HG03045 (cell line): ENCODE data around the gene ZNF525.
"Not testable (repeated sequence)": the region's sequence is repeated elsewhere in the genome, so short reads cannot be mapped to it uniquely, and the experiment has no call there.

ENCODE experiments used
- ATAC-seq: cut with Tn5 transposase; IDR thresholded peaks from one replicate; pipeline ENCODE4 v1.9.1; 2021; ENCODE audit warnings: mild to moderate bottlenecking, moderate library complexity; ENCODE audit not compliant: unreplicated experiment

The ZNF525 gene

DNA sequence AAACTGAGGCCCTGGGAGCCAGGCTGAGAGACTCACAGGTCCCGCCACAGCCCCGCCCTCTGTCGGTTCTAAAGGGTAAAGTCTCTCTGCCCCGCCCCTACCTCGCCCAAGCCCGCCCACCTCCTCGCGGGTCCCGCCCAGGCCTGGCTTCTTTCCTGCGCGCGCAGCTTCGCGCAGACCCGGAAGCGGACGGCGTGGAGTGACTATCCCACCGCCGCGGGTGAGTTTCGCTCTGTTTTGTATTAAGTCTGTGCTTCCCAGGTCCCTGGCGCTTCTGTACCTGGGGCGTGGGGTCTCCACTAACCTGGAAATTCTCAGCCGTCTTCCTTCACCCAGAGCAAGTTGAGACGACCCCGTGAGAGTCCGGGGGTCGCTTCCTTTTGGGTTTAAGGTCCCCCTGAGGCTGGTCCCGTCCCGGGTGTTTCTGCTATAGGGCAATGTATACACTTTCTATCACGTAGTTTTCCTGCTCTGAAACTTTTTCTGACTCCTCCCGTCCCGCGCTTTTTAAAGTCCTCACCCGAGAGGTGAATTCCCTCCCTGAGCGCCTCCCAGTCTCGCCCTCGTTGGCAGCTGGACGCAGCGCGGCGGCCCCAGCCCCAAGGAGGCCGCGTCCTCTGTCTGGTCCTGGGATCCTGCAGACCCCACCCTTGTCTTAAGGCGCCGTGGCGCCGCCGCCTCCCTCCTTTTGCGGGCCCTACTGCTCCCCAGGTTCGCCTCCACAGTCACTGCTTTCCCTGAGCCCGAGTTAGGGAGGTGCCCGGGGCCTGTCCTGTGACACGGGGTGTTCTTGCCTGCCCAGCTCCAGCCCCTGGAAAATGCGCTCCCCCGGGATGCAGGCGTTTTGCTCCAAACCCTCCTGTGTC, 29.7 kb downstream of the ZNF525 start, which contains the start of gene ZNF765:
ZNF765 (plus strand) TSS at position 176 of the 866 bp plus-strand sequence. CDS start 2,867 bp downstream, outside the sequence.
- peak; percentile 94 for ATAC-seq

DNA sequence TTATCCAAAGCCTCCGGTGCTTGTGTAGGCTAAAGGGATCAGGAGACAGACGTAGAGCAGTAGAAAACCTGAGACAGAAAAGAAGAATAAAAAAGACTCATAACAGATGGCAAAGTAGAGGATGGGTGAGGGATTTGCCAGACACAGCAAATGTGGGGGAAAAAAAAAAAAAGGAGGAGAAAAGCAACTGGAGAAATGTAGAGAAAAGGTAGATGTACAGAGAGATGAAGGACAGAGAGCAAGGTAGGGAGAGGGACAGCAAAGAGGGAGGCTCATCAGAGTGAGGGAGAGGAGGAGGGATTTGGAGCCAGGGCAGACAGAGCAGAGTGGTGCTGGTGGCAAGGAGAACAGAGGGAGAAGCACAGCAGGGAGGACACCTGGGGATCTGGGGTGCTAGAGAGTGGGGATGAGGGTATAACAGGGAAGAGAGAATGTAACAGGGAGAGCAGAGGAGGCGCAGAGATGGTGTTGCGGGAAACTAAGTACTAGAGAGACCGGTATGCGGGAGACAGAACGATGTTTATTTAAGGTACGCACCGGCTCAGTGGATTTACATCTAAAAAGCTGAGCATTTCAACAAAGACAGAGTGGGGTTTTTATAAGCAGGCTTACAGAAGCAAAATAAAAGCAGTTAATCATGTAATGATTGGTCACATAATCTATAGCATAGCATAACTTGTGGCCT, 30.5 kb downstream of the ZNF525 start:
- not testable (repeated sequence) for ATAC-seq

DNA sequence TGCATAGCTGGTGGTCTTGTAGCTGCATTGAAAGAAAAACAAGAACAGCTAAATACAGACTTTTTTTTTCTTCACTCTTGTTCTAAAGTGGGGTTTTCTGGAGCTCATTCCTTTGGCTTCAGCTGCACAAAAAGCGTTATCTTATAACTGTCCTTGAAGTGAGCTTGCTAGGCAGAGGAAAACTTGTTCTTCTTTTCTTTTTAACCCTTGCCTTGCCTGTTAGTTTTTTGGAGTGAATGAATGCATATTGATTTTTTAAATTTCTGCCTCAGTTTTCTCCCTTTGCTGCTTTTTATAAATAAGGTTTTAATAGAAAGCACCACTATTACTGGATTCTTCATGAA, 31.0 kb downstream of the ZNF525 start:
- no peak for ATAC-seq

DNA sequence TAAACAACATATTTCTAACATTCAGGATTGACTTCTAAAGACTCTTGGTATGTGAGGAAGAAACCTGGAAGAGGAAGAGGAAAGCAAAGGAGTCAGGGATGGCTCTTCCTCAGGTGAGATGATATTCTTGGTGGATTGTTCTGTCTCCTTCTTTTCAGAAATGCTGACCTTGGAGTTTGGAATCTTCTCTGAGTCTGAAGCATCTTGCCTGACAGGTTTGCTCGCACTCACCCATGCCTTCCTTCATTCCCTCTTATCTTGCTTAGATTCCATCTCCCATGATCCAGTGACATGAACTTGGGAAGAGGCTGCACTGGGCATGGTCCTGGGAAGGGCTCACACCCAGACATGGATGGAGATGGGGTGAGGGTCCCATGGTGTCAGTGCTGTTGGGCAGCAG, 32.4 kb downstream of the ZNF525 start:
- not testable (repeated sequence) for ATAC-seq

DNA sequence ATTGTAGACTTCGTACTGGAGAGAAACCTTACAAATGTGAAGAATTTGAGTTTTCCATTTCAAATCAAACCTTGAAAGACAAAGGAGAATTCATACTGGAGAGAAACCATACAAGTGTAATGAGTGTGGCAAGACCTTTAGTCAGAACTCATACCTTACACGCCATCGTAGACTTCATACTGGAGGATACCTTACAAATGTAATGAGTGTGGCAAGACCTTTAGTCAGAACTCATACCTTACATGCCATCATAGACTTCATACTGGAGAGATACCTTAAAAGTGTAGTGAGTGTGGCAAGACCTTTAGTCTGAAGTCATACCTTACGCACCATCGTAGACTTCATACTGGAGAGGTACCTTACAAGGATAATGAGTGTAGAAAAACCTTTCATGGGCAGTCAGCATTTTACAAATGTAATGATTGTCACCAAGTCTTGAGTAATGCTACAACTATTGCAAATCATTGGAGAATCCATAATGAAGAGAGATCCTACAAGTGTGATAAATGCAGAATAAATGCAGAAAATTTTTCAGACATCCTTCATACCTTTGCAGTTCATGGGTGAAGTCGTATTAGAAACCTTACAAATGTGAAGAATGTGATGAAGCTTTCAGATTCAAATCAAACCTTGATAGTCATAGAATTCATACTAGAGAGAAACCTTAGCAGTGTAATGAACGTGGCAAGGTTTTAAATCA, 44.1 kb downstream of the ZNF525 start:
- no peak for ATAC-seq

DNA sequence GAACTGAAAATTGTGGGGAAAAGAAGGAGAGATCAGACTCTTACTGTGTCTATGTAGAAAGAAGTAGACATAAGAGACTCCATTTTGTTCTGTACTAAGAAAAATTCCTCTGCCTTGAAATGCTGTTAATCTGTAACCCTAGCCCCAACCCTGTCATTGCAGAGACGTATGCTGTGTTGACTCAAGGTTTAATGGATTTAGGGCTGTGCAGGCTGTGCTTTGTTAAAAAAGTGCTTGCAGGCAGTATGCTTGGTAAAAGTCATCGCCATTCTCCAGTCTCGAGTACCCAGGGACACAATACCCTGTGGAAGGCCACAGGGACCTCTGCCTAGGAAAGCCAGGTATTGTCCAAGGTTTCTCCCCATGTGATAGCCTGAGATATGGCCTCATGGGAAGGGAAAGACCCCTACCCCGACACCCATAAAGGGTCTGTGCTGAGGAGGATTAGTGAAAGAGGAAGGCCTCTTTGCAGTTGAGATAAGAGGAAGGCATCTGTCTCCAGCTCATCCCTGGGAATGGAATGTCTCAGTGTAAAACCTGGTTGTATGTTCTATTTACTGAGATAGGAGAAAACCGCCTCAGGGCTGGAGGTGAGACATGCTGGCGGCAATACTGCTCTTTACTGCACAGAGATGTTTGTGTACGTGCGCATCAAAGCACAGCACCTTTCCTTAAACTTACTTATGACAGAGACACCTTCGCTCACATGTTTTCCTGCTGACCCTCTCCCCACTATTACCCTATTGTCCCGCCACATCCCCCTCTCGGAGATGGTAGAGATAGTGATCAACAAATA, 55.2 kb downstream of the ZNF525 start:
- not testable (repeated sequence) for ATAC-seq

DNA sequence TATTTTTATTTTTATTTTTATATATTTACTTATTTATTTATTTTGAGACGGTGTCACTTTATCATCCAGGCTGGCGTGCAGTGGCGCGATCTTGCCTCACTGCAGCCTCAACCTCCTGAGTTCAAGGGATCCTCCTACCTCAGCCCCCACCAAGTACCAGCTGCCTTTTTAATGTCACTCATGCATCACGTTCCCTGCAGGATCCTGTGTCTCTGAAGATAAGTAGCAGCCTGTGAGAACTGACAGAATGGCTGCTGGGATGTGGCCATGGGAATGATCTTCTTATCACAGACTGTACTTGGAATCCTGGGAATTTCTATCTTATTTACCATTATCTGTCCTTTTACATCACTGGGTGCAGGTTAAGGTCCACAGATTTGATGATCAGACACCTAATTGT, 57.0 kb downstream of the ZNF525 start:
- ATAC-seq: no peak

DNA sequence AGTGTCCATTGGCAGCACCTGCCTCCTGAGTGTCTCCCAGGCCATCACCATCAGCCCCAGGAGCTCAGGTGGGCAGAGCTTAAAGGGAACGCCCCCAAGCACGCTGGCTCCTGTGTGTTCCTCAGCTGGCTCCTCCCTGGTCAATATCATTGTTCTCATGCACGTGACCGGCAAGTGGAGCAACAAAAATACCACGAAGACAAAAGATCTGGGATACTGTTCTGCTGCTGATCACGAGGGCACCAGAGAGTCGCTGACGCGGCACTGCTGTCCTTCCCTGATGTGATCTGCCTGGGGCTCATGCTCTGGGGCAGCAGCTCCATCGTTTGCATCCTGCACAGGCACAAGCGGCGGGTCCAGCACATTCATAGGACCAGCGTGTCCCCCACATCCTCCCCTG, 57.6 kb downstream of the ZNF525 start:
- ATAC-seq: not testable (repeated sequence)

DNA sequence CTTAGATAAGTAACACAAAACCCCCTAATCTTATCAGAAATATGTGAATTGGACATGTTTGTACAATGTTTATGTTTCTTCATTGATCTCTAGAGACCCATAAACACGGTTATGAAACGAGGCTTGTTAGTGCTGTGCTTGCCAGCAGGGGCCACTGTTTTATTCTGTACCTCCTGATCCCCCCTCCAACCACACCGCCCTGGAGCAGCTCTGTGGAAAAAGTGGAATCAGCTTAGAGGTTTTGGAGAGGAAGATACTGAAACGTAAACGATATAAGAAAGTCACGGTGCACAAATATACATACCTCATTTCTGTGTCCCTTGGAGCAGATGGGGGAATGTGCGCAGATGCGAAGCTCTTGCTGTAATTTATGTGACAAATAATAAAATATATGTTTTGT, 58.2 kb downstream of the ZNF525 start:
- not testable (repeated sequence) for ATAC-seq

DNA sequence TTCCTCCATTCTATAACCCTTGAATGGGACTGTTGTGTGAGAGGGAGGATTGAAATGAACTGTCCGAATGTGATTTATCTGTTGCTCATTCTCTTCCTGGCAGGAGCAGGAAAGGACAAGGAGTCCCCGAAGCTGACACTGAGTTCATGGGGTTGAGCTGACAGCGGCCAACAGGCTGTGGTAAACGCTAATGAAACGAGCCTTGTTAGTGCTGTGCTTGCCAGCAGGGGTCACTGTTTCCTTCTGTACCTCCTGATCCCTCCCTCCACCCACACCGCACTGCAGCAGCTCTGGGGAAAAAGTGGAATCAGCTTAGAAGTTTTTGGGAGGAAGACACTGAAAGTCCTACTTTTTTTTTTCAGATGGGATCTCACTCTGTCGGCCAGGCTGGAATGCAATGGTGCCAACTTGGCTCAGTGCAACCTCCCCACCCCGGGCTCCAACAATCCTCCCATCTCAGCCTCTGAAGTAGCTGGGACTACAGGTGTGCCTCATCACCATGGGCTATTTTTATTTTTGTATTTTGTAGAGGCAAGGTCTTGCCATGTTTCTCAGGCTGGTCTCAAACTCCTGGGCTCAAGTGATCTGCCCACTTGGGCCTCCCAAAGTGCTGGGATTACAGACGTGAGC, 59.6 kb downstream of the ZNF525 start:
- ATAC-seq: no peak

DNA sequence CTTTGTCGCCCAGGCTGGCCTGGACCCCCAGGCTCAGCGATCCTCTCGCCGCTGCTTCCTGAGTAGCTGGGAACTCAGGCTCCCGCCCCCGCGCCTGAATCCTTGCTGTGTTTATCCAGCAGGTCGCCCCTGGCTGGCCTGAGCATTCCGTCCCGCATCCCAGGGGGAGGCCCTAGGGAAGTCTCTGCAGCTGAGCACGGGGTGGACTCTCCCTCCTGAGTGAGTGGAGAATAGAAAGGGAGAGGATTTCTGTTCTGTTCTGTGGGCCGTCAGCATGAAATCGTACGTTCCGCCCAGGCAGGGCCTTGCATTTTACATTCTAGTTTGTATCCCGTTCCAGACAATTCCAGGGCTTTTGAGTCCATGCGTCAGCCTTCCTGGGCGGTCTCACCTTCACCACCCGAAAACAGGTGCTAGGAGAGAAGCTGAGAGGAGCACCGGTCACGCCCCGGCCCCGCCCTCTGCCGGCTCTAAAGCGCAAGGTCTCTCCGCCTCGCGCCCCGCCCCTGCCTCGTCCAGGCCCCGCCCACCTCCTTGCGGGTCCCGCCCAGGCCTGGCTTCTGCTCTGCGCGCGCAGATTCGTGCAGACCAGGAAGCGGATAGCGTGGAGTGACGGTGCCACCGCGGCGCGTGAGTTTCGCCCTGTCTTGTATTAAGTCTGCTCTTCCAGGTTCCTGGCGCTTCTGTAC, 66.0 kb downstream of the ZNF525 start, which contains the start of gene ZNF761:
ZNF761 (plus strand) TSS at position 586 of the 689 bp plus-strand sequence. CDS start 15,285 bp downstream, outside the sequence.
- peak; percentile 94 for ATAC-seq

DNA sequence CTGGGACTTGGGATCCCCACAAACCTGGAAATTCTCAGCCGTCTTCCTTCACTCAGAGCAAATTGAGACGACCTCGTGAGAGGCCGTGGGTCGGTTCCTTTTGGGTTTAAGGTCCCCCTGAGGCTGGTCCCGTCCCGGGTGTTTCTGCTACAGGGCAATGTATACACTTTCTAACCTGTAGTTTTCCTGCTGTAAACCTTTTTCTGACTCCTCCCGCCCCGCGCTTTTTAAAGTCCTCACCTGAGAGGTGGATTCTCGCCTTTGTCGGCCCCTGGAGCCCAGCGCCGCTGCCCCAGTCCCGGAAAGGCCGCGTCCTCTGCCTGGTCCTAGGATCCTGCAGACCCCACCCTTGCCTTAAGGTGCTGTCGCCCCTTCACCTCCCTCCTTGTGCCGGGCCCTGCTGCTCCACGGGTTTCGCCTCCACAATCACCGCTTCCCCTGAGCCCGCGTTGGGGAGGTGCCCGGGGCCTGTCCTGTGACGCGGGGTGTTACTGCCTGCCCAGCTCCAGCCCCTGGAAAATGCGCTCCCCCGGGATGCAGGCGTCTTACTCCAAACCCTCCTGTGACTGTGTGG, 66.7 kb downstream of the ZNF525 start:
- peak; percentile 25 for ATAC-seq
